Measurements from ENCODE around the gene SNX1. TPM values are rescaled to one million over a fixed set of nuclear protein-coding genes. Genes with fewer than 3 reads are reported as not detected.

Gene SNX1
- total RNA-seq, 4 donors from 2014 or later = 112 to 125 (median 118) TPM

GRCh38 chr15:64137226-64137833, 41.5 kb downstream of the SNX1 start:
- no peak for TF ChIP-seq CTCF (IDR thresholded peaks at IDR 0.05; ENCODE audit: low read depth)

GRCh38 chr15:64138331-64138941, 42.7 kb downstream of the SNX1 start:
- TF ChIP-seq CTCF (IDR thresholded peaks at IDR 0.05; ENCODE audit: low read depth) = no peak

GRCh38 chr15:64141798-64142512, 46.2 kb downstream of the SNX1 start:
- no peak for TF ChIP-seq CTCF (IDR thresholded peaks at IDR 0.05; ENCODE audit: low read depth)

GRCh38 chr15:64143276-64143675, 47.5 kb downstream of the SNX1 start:
- TF ChIP-seq CTCF (IDR thresholded peaks at IDR 0.05; ENCODE audit: low read depth) = no peak

- TF ChIP-seq CTCF (IDR thresholded peaks at IDR 0.05; ENCODE audit: low read depth) = no peak
These were observed 48.4 kb downstream of the SNX1 start for GRCh38 chr15:64144192-64144564.

GRCh38 chr15:64144565-64145281, 48.9 kb downstream of the SNX1 start:
- TF ChIP-seq CTCF (IDR thresholded peaks at IDR 0.05; ENCODE audit: low read depth) = no peak

- no peak for TF ChIP-seq CTCF (IDR thresholded peaks at IDR 0.05; ENCODE audit: low read depth)
These were observed 50.3 kb downstream of the SNX1 start for GRCh38 chr15:64146041-64146440.

Measured in subcutaneous adipose tissue (tissue), 4 donors.